BJ (cell line): ENCODE measurements around the gene DMPK. TPM values are rescaled to one million over a fixed set of nuclear protein-coding genes. Genes with fewer than 3 reads are reported as not detected.
A peak's percentile ranks its signal among the peaks of the same experiment; 100 is the strongest.

Experiments used
- CTCF ChIA-PET: fragments of 350-600 bp; formaldehyde crosslinking; extraction: SDS; loops from one replicate; lab custom pipeline; 2021; ENCODE audit warnings: antibody characterized with exemption, inconsistent platforms; lab: Yijun Ruan, JAX
- POLR2A ChIA-PET: fragments of 300-600 bp; sonication (Branson Sonifier 250); formaldehyde crosslinking; extraction: SDS; loops from one replicate; lab custom pipeline; 2021; ENCODE audit warnings: antibody characterized with exemption; lab: Charles Lee
- DNase-seq: peaks from one replicate; pipeline ENCODE4 v3.0.0-alpha.2; 2011; ENCODE audit warnings: low read depth
- H3K27me3 ChIP-seq: 2 replicates; pipeline ENCODE4 v1.6.0; 2011; ENCODE audit warnings: low read length; ENCODE audit not compliant: control insufficient read depth, insufficient read depth
- H3K36me3 ChIP-seq: 2 replicates; pipeline ENCODE4 v1.5.1; 2011; ENCODE audit warnings: low read length; ENCODE audit not compliant: control insufficient read depth, insufficient read depth
- H3K4me3 ChIP-seq: 2 replicates; pipeline ENCODE4 v1.5.1; 2011; ENCODE audit warnings: low read depth, mild to moderate bottlenecking, control low read depth, low read length
- polyA plus RNA-seq: library from polyadenylated mRNA; depleted of rRNA; stranded (reverse); fragments of >200 nt; gene quantifications from 2 replicates; pipeline ENCODE4 v1.2.3, GENCODE V29; 2011
- TF ChIP-seq, protein P1 (sequence below): IDR thresholded peaks from 2 replicates; pipeline ENCODE4 v1.5.1; 2011; ENCODE audit warnings: low read depth, mild to moderate bottlenecking, control low read depth, inconsistent platforms, low read length, moderate library complexity; ENCODE audit not compliant: insufficient read depth

Gene DMPK
- polyA plus RNA-seq, 1 experiment = 131 TPM

DNA sequence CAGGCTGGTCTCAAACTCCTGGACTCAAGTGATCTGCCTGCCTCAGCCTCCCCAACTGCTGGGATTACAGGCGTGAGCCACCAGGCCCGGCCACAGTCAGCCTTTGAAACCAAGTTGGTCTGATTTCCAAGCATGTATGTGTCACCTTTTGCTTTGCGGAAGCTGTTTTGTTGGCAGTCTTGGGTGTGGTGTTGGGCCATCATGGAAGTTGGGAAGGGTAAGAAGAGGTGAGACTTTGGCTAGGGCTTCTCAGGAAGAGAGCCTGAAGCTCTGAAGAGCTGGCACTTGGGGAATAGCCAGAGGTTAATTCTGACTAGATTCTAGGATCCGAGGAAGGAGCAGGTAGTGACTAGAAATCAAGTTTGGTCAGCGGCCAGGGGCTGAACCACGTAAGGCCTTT is 30.0 kb upstream of the DMPK start:
- H3K36me3 ChIP-seq = peaks cover 2% of the 10 kb centered on the region
- ChIA-PET POLR2A (interaction anchor here (0.6 kb wide), 1 partner anchor 13 kb away, joined by 4 read pairs; no protein-coding TSS in a partner anchor), CTCF (interaction anchor here (1.4 to 2.2 kb wide), 2 partner anchors 12 to 197 kb away, joined by 4 to 8 read pairs; no protein-coding TSS in a partner anchor)
- H3K27me3 ChIP-seq = no peaks in the 10 kb centered on the region
- TF ChIP-seq, protein P1, sequence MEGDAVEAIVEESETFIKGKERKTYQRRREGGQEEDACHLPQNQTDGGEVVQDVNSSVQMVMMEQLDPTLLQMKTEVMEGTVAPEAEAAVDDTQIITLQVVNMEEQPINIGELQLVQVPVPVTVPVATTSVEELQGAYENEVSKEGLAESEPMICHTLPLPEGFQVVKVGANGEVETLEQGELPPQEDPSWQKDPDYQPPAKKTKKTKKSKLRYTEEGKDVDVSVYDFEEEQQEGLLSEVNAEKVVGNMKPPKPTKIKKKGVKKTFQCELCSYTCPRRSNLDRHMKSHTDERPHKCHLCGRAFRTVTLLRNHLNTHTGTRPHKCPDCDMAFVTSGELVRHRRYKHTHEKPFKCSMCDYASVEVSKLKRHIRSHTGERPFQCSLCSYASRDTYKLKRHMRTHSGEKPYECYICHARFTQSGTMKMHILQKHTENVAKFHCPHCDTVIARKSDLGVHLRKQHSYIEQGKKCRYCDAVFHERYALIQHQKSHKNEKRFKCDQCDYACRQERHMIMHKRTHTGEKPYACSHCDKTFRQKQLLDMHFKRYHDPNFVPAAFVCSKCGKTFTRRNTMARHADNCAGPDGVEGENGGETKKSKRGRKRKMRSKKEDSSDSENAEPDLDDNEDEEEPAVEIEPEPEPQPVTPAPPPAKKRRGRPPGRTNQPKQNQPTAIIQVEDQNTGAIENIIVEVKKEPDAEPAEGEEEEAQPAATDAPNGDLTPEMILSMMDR = no peak
- no peak for DNase-seq
- no peak overlapping the region for H3K4me3 ChIP-seq

DNA sequence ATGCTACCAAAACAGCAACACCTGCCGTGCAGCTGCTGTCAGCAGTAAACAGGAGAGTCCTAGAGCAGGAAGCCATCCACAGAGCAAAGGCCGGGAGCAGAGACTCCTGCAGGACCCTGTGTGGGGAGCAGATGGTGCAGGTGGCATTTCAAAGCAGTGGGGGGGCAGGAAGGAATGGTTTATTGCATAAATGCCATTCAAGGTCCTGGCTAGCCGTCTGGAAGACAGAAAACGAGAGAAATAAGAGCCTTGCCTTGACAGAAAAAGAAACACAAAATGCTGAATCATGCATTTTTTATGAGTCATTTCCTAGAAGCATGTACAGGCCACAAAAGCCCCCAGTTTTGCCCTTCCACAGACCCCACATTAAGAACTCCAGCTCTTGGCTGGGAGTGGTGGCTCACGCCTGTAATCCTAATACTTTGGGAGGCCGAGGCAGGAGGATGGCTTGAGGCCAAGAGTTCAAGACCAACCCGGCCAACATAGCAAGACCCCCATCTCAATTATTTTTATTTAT is 27.4 kb upstream of the DMPK start:
- CTCF ChIA-PET = interaction anchor here (3.6 kb wide), 1 partner anchor 10 kb away, joined by 11 read pairs; no protein-coding TSS in a partner anchor
- Histone ChIP-seq H3K27me3 (no peaks in the 10 kb centered on the region), H3K4me3 (no peak overlapping the region), H3K36me3 (peaks cover 2% of the 10 kb centered on the region)
- POLR2A ChIA-PET = no interaction called here
- DNase-seq = peak; percentile 23
- TF ChIP-seq, protein P1 = no peak

DNA sequence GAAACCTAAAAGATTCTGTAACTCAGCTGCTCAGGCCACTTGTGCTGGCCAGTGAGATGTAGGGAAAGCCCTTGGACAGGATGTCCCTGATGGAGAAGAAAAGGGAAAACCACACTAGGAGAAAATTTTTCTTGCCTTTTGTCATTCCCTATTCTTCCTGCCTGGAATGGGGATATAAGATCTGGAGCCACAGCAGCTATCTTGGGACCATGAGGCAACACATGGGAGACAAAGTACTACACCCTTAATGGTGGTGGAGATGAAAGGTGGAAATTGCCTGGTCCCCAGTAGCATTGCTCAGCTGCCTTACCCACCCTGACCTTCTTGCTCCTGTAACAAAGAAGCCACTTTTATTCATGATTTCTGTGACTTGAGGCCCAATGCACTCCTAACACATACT is 23.4 kb upstream of the DMPK start:
- TF ChIP-seq, protein P1 = no peak
- ChIA-PET CTCF (interaction anchor here (0.6 to 12.1 kb wide), 3 partner anchors 10 to 36 kb away, joined by 3 to 154 read pairs (median 111); partner anchors contain the start of genes RSPH6A and SIX5), POLR2A (no interaction called here)
- Histone ChIP-seq H3K4me3 (no peak overlapping the region), H3K36me3 (no peaks in the 10 kb centered on the region), H3K27me3 (no peaks in the 10 kb centered on the region)
- no peak for DNase-seq

DNA sequence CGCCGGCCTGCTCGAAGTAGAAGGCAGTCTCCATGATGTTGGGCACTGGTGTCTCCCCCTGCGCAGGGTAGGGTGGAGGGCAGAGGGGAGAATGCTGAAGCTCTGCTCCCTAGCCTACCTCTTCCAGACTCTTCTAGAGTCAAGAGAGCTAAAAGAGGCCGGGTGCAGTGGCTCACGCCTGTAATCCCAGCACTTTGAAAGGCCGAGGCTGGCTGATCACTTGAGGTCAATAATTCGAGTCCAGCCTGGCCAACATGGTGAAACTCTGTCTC is 22.6 kb upstream of the DMPK start:
- no peaks in the 10 kb centered on the region for H3K36me3 ChIP-seq
- DNase-seq = no peak
- POLR2A ChIA-PET = no interaction called here
- no peak overlapping the region for H3K4me3 ChIP-seq
- TF ChIP-seq, protein P1 = no peak
- CTCF ChIA-PET = interaction anchor here (10.8 to 12.1 kb wide), 2 partner anchors 11 to 35 kb away, joined by 111 to 154 read pairs; partner anchors contain the start of genes RSPH6A and SIX5
- no peaks in the 10 kb centered on the region for H3K27me3 ChIP-seq

DNA sequence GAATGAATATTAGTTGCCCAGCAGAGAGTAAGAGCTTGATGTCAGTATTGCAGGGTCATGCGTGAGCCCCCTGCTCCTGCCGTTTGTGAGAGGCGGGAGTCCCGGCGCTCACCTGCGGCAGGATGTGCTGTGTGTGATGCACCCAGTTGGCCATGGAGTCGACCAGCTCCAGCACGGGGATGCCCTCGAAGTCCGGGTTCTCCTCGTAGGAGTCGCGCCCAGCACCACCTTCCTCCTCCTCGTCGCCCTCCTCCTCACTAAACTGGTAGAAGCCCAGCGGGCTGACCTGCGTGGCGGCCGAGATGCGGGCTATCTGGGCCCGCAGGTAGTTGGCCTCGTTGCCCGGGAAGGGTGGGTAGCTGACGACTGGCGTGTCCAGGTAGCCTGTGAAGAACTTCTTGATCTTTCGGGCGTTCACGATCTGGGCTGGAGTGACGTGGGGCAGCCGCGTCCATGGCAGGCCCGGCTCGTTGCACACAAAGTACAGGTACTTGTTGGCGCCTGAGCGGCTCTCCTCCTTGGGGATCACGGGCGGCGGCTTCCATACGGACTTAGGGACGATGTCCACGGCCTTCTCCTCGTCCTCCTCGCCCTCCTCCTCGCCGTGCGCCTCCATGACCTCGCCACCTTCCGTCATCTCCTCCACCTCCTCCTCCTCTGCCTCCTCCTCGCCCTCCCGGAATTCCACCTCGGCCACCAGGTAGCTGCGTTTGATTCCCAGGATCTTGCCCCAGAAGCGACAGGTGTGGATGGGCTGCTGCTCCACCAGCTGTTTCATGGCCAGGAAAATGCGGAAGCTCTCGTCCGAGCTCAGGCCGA is 22.1 kb upstream of the DMPK start:
- Histone ChIP-seq H3K27me3 (no peaks in the 10 kb centered on the region), H3K36me3 (no peaks in the 10 kb centered on the region), H3K4me3 (no peak overlapping the region)
- no peak for DNase-seq
- ChIA-PET POLR2A (no interaction called here), CTCF (interaction anchor here (10.8 to 12.1 kb wide), 2 partner anchors 12 to 34 kb away, joined by 111 to 154 read pairs; partner anchors contain the start of genes RSPH6A and SIX5)
- TF ChIP-seq, protein P1 = no peak
